ENCODE results near the gene LNX1. TPM values are rescaled to one million over a fixed set of nuclear protein-coding genes. Genes with fewer than 3 reads are reported as not detected.

Gene LNX1
- total RNA-seq, 1 donor from 2014 or later, result 3.3 TPM

- H3K4me3 ChIP-seq (ENCODE audit: low read depth, low read length), result no peak overlapping the region
- TF ChIP-seq, protein P1, sequence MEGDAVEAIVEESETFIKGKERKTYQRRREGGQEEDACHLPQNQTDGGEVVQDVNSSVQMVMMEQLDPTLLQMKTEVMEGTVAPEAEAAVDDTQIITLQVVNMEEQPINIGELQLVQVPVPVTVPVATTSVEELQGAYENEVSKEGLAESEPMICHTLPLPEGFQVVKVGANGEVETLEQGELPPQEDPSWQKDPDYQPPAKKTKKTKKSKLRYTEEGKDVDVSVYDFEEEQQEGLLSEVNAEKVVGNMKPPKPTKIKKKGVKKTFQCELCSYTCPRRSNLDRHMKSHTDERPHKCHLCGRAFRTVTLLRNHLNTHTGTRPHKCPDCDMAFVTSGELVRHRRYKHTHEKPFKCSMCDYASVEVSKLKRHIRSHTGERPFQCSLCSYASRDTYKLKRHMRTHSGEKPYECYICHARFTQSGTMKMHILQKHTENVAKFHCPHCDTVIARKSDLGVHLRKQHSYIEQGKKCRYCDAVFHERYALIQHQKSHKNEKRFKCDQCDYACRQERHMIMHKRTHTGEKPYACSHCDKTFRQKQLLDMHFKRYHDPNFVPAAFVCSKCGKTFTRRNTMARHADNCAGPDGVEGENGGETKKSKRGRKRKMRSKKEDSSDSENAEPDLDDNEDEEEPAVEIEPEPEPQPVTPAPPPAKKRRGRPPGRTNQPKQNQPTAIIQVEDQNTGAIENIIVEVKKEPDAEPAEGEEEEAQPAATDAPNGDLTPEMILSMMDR (conservative IDR thresholded peaks at IDR 0.05; ENCODE audit: low read depth, low read length), result no peak
- no peak for DNase-seq (ENCODE audit: low read depth)
These were observed 135.1 kb downstream of the LNX1 start for GRCh38 chr4:53456178-53456577.

GRCh38 chr4:53455766-53456165 is 135.5 kb downstream of the LNX1 start:
- TF ChIP-seq, protein P1 (conservative IDR thresholded peaks at IDR 0.05; ENCODE audit: low read depth, low read length), result no peak
- no peak overlapping the region for H3K4me3 ChIP-seq (ENCODE audit: low read depth, low read length)
- no peak for DNase-seq (ENCODE audit: low read depth)

GRCh38 chr4:53453385-53453784 is 137.9 kb downstream of the LNX1 start:
- TF ChIP-seq, protein P1 (conservative IDR thresholded peaks at IDR 0.05; ENCODE audit: low read depth, low read length), result no peak
- no peak overlapping the region for H3K4me3 ChIP-seq (ENCODE audit: low read depth, low read length)
- DNase-seq (ENCODE audit: low read depth), result no peak

DNA sequence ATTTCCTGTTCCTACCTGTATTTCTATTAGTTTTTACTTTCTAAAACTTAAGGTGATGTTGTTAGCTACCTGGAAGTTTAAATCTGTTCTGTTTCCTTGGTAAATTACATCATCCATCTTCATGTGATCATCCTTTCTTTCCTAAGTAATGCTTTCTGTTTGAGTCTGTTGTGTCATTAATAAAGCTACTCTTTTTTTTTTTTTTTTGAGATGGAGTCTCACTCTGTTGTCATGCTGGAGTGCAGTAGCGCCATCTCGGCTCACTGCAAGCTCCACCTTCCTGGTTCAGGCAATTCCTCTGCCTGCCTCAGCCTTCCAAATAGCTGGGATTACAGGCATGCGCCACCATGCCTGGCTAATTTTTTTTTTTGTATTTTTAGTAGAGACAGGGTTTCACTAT is 140.5 kb downstream of the LNX1 start:
- no peak for DNase-seq (ENCODE audit: low read depth)

GRCh38 chr4:53444954-53445353 is 146.3 kb downstream of the LNX1 start:
- no peak overlapping the region for H3K4me3 ChIP-seq (ENCODE audit: low read depth, low read length)
- no peak for DNase-seq (ENCODE audit: low read depth)
- TF ChIP-seq, protein P1 (conservative IDR thresholded peaks at IDR 0.05; ENCODE audit: low read depth, low read length), result no peak

More for the DNA sequence above, 140.5 kb downstream of the LNX1 start:
- H3K4me3 ChIP-seq (ENCODE audit: low read depth, low read length), result no peak overlapping the region
- TF ChIP-seq, protein P1 (conservative IDR thresholded peaks at IDR 0.05; ENCODE audit: low read depth, low read length), result no peak

- H3K4me3 ChIP-seq (ENCODE audit: low read depth, low read length), result no peak overlapping the region
- TF ChIP-seq, protein P1 (conservative IDR thresholded peaks at IDR 0.05; ENCODE audit: low read depth, low read length), result no peak
- no peak for DNase-seq (ENCODE audit: low read depth)
These were observed 149.7 kb downstream of the LNX1 start for GRCh38 chr4:53441564-53441963.

DNA sequence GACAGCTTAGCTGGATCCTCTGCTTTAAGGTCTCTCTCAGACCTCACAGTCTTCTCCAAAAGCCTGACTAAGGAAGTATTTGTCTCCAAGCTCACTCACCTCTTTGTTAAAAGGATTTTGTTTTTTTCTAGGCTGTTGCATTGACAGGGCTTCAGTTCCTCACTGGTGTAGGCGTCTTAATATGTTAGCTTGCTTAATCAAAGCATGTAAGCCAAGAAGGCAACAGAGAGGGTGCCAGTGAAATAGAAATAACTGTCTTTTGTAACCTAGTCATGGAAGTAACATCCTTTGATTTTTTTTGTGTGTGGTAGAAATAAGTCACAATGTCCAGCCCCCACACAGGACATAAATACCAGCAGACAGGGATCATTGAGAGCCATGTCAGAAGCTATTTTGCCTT is 155.0 kb downstream of the LNX1 start:
- DNase-seq (ENCODE audit: low read depth), result no peak
- TF ChIP-seq, protein P1 (conservative IDR thresholded peaks at IDR 0.05; ENCODE audit: low read depth, low read length), result no peak

More for the DNA sequence above, 155.0 kb downstream of the LNX1 start:
- H3K4me3 ChIP-seq (ENCODE audit: low read depth, low read length), result no peak overlapping the region
